ENCODE data around the gene IL17RC. TPM values are rescaled to one million over a fixed set of nuclear protein-coding genes. Genes with fewer than 3 reads are reported as not detected.

Gene IL17RC
- total RNA-seq, 1 donor from 2014 or later, result 7.3 TPM

DNA sequence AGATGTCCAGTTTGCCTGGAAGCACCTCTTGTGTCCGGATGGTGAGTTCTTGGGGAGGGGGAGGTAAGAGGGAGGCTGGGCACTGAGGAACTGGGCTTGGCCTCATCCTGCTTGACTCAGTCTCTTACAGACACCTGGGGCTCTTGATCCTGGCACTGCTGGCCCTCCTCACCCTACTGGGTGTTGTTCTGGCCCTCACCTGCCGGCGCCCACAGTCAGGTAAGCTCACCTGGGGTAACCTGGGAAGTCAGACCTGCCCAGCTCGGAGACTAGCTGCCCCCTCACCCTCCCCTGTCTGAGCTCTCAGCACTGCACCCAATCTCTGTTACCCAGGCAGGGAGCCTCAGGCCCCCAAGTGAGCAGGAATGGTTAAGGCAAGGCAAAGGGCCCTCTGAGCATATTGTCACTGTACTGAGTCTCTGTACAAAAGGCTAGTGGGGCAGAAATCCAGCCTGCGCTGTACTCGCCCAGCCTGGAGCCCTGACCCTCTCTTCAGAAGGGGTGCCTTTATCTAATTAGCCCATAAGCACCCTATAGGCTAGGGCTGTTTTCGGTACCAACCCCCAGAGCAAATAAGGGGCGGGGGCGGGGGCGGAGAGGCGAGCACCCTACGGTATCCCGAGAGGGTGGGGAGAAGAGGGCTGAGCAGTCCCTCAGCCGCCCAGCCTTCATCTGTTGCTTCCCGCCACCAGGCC lies 2.2 kb upstream of the IL17RC start:
- Mint-ChIP-seq H3K4me1 (peaks cover 13% of the 10 kb centered on the region), H3K4me3 (peak overlapping the region; percentile 51), H3K27ac (ENCODE audit: unreplicated experiment) (no peak overlapping the region), H3K9me3 (no peaks in the 10 kb centered on the region), H3K36me3 (ENCODE audit: low read depth) (no peaks in the 10 kb centered on the region), H3K27me3 (ENCODE audit: low read depth) (no peaks in the 10 kb centered on the region)
- no peak for DNase-seq (ENCODE audit: low read depth, low spot score)
- TF ChIP-seq CTCF (conservative IDR thresholded peaks at IDR 0.05), result no peak

- Mint-ChIP-seq H3K27me3 (ENCODE audit: low read depth) (no peaks in the 10 kb centered on the region), H3K4me3 (peak overlapping the region; percentile 84), H3K4me1 (peaks cover 13% of the 10 kb centered on the region), H3K36me3 (ENCODE audit: low read depth) (no peaks in the 10 kb centered on the region), H3K9me3 (no peaks in the 10 kb centered on the region), H3K27ac (ENCODE audit: unreplicated experiment) (no peak overlapping the region)
- peak; percentile 51 for TF ChIP-seq CTCF (conservative IDR thresholded peaks at IDR 0.05)
- peak; percentile 58 for DNase-seq (ENCODE audit: low read depth, low spot score)
Measured at GRCh38 chr3:9915254-9916141, 1.4 kb upstream of the IL17RC start.

GRCh38 chr3:9916346-9916733 lies 558 bp upstream of the IL17RC start:
- H3K27me3 Mint-ChIP-seq (ENCODE audit: low read depth), result no peaks in the 10 kb centered on the region
- H3K9me3 Mint-ChIP-seq, result no peaks in the 10 kb centered on the region
- TF ChIP-seq CTCF (conservative IDR thresholded peaks at IDR 0.05), result no peak
- peak overlapping the region; percentile 75 for H3K27ac Mint-ChIP-seq (ENCODE audit: unreplicated experiment)
- no peaks in the 10 kb centered on the region for H3K36me3 Mint-ChIP-seq (ENCODE audit: low read depth)
- peak overlapping the region; percentile 84 for H3K4me3 Mint-ChIP-seq
- peaks cover 13% of the 10 kb centered on the region for H3K4me1 Mint-ChIP-seq
- DNase-seq (ENCODE audit: low read depth, low spot score), result no peak

DNA sequence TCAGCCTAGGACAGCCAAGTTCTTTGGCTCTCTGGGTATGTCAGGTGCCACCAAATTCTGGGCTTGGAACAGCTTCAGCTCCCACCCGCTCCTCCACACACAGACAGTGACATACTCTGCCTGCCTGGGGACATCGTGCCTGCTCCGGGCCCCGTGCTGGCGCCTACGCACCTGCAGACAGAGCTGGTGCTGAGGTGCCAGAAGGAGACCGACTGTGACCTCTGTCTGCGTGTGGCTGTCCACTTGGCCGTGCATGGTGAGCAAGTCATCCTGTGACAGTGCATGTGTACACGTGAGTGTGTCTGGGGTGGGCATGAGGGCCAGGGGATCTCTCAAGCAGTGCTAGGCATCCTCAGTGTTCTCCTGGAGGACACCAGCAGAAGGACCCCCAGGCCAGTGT lies 922 bp downstream of the IL17RC start:
- TF ChIP-seq CTCF (conservative IDR thresholded peaks at IDR 0.05), result no peak
- H3K27ac Mint-ChIP-seq (ENCODE audit: unreplicated experiment), result no peak overlapping the region
- H3K27me3 Mint-ChIP-seq (ENCODE audit: low read depth), result no peaks in the 10 kb centered on the region
- H3K4me1 Mint-ChIP-seq, result peaks cover 13% of the 10 kb centered on the region
- H3K4me3 Mint-ChIP-seq, result no peak overlapping the region
- H3K9me3 Mint-ChIP-seq, result no peaks in the 10 kb centered on the region
- DNase-seq (ENCODE audit: low read depth, low spot score), result no peak
- H3K36me3 Mint-ChIP-seq (ENCODE audit: low read depth), result no peaks in the 10 kb centered on the region

DNA sequence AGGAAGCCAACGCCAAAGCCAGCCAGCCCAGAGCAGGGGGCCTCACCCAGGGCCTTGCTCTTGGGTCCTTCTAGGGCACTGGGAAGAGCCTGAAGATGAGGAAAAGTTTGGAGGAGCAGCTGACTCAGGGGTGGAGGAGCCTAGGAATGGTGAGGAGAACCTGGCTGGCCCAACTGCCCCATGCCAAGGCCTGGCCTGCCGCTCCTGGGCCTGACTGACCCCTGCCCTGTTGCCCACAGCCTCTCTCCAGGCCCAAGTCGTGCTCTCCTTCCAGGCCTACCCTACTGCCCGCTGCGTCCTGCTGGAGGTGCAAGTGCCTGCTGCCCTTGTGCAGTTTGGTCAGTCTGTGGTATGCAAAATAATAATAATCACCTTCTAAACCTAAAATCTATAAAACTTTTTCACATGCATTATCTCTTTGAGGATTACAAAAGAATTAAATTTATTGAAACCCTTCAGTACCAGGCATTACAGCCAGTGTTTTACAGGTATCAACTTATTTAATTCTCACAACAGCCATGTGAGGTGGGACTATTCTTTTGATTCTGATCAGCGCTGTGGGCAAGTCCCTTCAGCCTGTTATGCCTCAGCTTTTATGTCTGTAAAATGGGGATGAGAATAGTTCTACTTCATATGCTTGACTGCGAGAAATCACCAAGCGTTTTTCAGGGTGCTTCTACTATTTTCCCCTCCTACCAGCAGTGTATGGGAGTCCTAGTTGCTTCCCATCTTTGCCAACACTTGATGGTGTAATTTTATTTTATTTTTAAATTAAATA lies 1.6 kb downstream of the IL17RC start:
- no peak for TF ChIP-seq CTCF (conservative IDR thresholded peaks at IDR 0.05)
- H3K4me1 Mint-ChIP-seq, result peaks cover 13% of the 10 kb centered on the region
- no peak overlapping the region for H3K4me3 Mint-ChIP-seq
- H3K36me3 Mint-ChIP-seq (ENCODE audit: low read depth), result no peaks in the 10 kb centered on the region
- H3K27ac Mint-ChIP-seq (ENCODE audit: unreplicated experiment), result no peak overlapping the region
- H3K9me3 Mint-ChIP-seq, result no peaks in the 10 kb centered on the region
- no peaks in the 10 kb centered on the region for H3K27me3 Mint-ChIP-seq (ENCODE audit: low read depth)
- DNase-seq (ENCODE audit: low read depth, low spot score), result no peak

All from neural crest cell (in vitro differentiated cells).